Activated naive CD8-positive, alpha-beta T cell (primary cell): ENCODE data around the gene TMC7.

Experiments used
- H3K27ac Mint-ChIP-seq: one replicate; pipeline ENCODE4 v1.8.0; 2021; ENCODE audit warnings: mixed read lengths
- H3K27me3 Mint-ChIP-seq: one replicate; pipeline ENCODE4 v1.8.0; 2021; ENCODE audit warnings: mixed read lengths
- H3K36me3 Mint-ChIP-seq: one replicate; pipeline ENCODE4 v1.8.0; 2021; ENCODE audit warnings: mixed read lengths
- H3K4me1 Mint-ChIP-seq: one replicate; pipeline ENCODE4 v1.8.0; 2021; ENCODE audit warnings: low read depth, mixed read lengths
- H3K4me3 Mint-ChIP-seq: one replicate; pipeline ENCODE4 v1.8.0; 2021; ENCODE audit warnings: mild to moderate bottlenecking, mixed read lengths
- H3K9me3 Mint-ChIP-seq: one replicate; pipeline ENCODE4 v1.8.0; 2021; ENCODE audit warnings: low read depth, mixed read lengths

The TMC7 gene

GRCh38 chr16:19105891-19106624 lies 122.3 kb downstream of the TMC7 start:
- Mint-ChIP-seq H3K9me3 (peaks cover 3% of the 10 kb centered on the region), H3K27me3 (peaks cover 8% of the 10 kb centered on the region), H3K36me3 (no peaks in the 10 kb centered on the region), H3K27ac (no peak overlapping the region), H3K4me1 (no peaks in the 10 kb centered on the region), H3K4me3 (no peak overlapping the region)

GRCh38 chr16:19106625-19107020 lies 122.9 kb downstream of the TMC7 start:
- Mint-ChIP-seq H3K4me1 (no peaks in the 10 kb centered on the region), H3K36me3 (no peaks in the 10 kb centered on the region), H3K27ac (no peak overlapping the region), H3K4me3 (no peak overlapping the region), H3K9me3 (no peaks in the 10 kb centered on the region), H3K27me3 (peaks cover 8% of the 10 kb centered on the region)

GRCh38 chr16:19108409-19109287 lies 124.9 kb downstream of the TMC7 start:
- Mint-ChIP-seq H3K36me3 (no peaks in the 10 kb centered on the region), H3K9me3 (no peaks in the 10 kb centered on the region), H3K27ac (no peak overlapping the region), H3K4me3 (no peak overlapping the region), H3K4me1 (peaks cover 5% of the 10 kb centered on the region), H3K27me3 (peaks cover 20% of the 10 kb centered on the region)

- Mint-ChIP-seq H3K27ac (no peak overlapping the region), H3K4me3 (no peak overlapping the region), H3K27me3 (peaks cover 20% of the 10 kb centered on the region), H3K36me3 (no peaks in the 10 kb centered on the region), H3K4me1 (peaks cover 5% of the 10 kb centered on the region), H3K9me3 (no peaks in the 10 kb centered on the region)
Measured at GRCh38 chr16:19109288-19109664, 125.5 kb downstream of the TMC7 start.

- Mint-ChIP-seq H3K4me1 (peaks cover 5% of the 10 kb centered on the region), H3K27ac (no peak overlapping the region), H3K27me3 (peaks cover 23% of the 10 kb centered on the region), H3K9me3 (no peaks in the 10 kb centered on the region), H3K36me3 (no peaks in the 10 kb centered on the region), H3K4me3 (no peak overlapping the region)
Measured at GRCh38 chr16:19110537-19111360, 127.0 kb downstream of the TMC7 start.

- Mint-ChIP-seq H3K4me3 (no peak overlapping the region), H3K27me3 (peaks cover 22% of the 10 kb centered on the region), H3K27ac (no peak overlapping the region), H3K4me1 (peaks cover 5% of the 10 kb centered on the region), H3K36me3 (no peaks in the 10 kb centered on the region), H3K9me3 (no peaks in the 10 kb centered on the region)
Measured at GRCh38 chr16:19112099-19112407, 128.3 kb downstream of the TMC7 start.
